SK-N-SH (cell line): ENCODE measurements around the gene ASB3.
A peak's percentile ranks its signal among the peaks of the same experiment; 100 is the strongest.

Experiments
- EZH2phosphoT487 ChIP-seq: fragments of 200-600 bp; sonication (generic); IDR thresholded peaks from 2 replicates; pipeline ENCODE4 v1.6.1; 2017; ENCODE audit warnings: low read depth, mixed run types, mild to moderate bottlenecking, antibody characterized with exemption, moderate library complexity, borderline replicate concordance
- POLR2AphosphoS5 ChIP-seq: IDR thresholded peaks from 2 replicates; pipeline ENCODE4 v1.6.1; 2012; ENCODE audit warnings: low read depth, low read length
- SMC3 ChIP-seq: IDR thresholded peaks from 2 replicates; pipeline ENCODE4 v1.6.1; 2012; ENCODE audit warnings: low read depth, low read length, improper control_type of control experiment
- TF ChIP-seq, protein P1 (sequence below): fragments of 200-600 bp; sonication (generic); IDR thresholded peaks from 2 replicates; pipeline ENCODE4 v1.6.1; 2017; ENCODE audit warnings: antibody characterized with exemption, mild to moderate bottlenecking, moderate library complexity

DNA sequence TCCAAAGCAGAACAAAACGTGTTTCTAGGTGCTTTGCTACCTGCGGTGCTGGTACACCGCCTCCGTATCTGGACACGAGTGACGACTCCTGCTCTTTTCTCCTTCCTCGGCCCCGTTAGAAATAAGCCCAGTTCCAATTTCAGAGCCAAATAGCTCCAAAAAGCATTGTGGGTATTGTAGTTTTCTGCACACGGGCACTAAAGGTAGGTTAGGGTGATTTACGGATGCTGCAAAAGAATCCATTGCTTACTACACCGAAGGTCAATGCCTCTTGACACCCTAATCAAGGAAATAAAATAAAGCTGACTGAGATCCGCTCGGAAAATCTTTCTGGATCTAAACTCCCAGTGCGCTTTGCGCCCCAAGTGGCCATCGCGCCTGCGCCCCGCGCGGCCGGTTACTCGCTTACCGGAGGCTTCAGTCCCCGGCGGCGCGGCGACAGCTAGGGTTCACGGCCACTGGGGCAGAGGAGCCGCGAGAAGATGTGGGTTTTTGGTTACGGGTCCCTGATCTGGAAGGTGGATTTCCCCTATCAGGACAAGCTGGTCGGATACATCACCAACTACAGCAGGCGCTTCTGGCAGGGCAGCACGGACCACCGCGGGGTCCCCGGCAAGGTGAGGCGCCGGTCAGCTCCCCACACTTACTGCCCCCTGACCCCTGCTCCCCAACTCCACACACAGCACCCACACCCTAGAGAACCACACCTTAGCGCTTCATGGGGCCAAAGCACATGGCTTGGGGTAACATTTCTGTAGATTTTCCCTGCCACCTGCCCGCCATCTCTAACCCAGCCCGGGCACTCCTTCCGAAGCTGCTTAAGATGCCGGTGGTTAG, 19.1 kb downstream of the ASB3 start, which contains the start of gene CHAC2:
- TF ChIP-seq EZH2phosphoT487 (no peak), POLR2AphosphoS5 (peak; percentile 85; the same call in 1 of the 2 replicates), SMC3 (no peak)
- TF ChIP-seq, protein P1, sequence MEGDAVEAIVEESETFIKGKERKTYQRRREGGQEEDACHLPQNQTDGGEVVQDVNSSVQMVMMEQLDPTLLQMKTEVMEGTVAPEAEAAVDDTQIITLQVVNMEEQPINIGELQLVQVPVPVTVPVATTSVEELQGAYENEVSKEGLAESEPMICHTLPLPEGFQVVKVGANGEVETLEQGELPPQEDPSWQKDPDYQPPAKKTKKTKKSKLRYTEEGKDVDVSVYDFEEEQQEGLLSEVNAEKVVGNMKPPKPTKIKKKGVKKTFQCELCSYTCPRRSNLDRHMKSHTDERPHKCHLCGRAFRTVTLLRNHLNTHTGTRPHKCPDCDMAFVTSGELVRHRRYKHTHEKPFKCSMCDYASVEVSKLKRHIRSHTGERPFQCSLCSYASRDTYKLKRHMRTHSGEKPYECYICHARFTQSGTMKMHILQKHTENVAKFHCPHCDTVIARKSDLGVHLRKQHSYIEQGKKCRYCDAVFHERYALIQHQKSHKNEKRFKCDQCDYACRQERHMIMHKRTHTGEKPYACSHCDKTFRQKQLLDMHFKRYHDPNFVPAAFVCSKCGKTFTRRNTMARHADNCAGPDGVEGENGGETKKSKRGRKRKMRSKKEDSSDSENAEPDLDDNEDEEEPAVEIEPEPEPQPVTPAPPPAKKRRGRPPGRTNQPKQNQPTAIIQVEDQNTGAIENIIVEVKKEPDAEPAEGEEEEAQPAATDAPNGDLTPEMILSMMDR = no peak; the same call in 1 of the 2 replicates
